Endometrium (tissue), 2 donors: ENCODE data around the gene STMN3.
"Not testable (repeated sequence)": the region's sequence is repeated elsewhere in the genome, so short reads cannot be mapped to it uniquely, and the experiment has no call there.

ENCODE experiments used
- FAIRE-seq: peaks from 2 replicates; lab custom pipeline; 2012; peaks lifted over from hg19 to GRCh38; lab: Jason Lieb, UNC
- donor health status: control.
- donor health status: control.

Gene STMN3

GRCh38 chr20:63678667-63679465, 25.6 kb upstream of the STMN3 start:
- no peak for FAIRE-seq

- no peak for FAIRE-seq
Measured at GRCh38 chr20:63678071-63678470, 24.8 kb upstream of the STMN3 start.

- no peak for FAIRE-seq
Measured at GRCh38 chr20:63675681-63676368, 22.6 kb upstream of the STMN3 start.

GRCh38 chr20:63673951-63674350, 20.7 kb upstream of the STMN3 start:
- FAIRE-seq, result no peak

- FAIRE-seq, result no peak
Measured at GRCh38 chr20:63672666-63673065, 19.4 kb upstream of the STMN3 start.

GRCh38 chr20:63671695-63672094, 18.5 kb upstream of the STMN3 start:
- not testable (repeated sequence) for FAIRE-seq

GRCh38 chr20:63668351-63668750, 15.1 kb upstream of the STMN3 start:
- FAIRE-seq, result no peak

- FAIRE-seq, result no peak
Measured at GRCh38 chr20:63667858-63668257, 14.6 kb upstream of the STMN3 start.

GRCh38 chr20:63665708-63666107, 12.5 kb upstream of the STMN3 start:
- FAIRE-seq, result no peak

GRCh38 chr20:63664861-63665594, 11.8 kb upstream of the STMN3 start:
- FAIRE-seq, result no peak

GRCh38 chr20:63664143-63664851, 11.1 kb upstream of the STMN3 start:
- FAIRE-seq, result no peak

- no peak for FAIRE-seq
Measured at GRCh38 chr20:63663332-63664066, 10.3 kb upstream of the STMN3 start.

GRCh38 chr20:63662813-63663189, 9.6 kb upstream of the STMN3 start:
- no peak for FAIRE-seq

GRCh38 chr20:63661959-63662812, 9.0 kb upstream of the STMN3 start:
- FAIRE-seq, result no peak

GRCh38 chr20:63661108-63661507, 7.9 kb upstream of the STMN3 start:
- no peak for FAIRE-seq

GRCh38 chr20:63660622-63661021, 7.4 kb upstream of the STMN3 start:
- no peak for FAIRE-seq

- not testable (repeated sequence) for FAIRE-seq
Measured at GRCh38 chr20:63660174-63660573, 7.0 kb upstream of the STMN3 start.

- FAIRE-seq, result no peak
Measured at GRCh38 chr20:63659370-63659769, 6.1 kb upstream of the STMN3 start.

- no peak for FAIRE-seq
Measured at GRCh38 chr20:63658749-63659187, 5.5 kb upstream of the STMN3 start.

GRCh38 chr20:63657937-63658748, 4.9 kb upstream of the STMN3 start, which contains the start of gene RTEL1:
TSS of gene RTEL1 (plus strand) at chr20:63658312. CDS start at chr20:63659403, 1,091 bp downstream.
- peak; percentile 8 for FAIRE-seq
